ENCODE results near the gene DGCR8. TPM values are rescaled to one million over a fixed set of nuclear protein-coding genes. Genes with fewer than 3 reads are reported as not detected.

The DGCR8 gene
- total RNA-seq, 4 donors from 2014 or later: 13.2 to 56.2 (median 33.5) TPM

DNA sequence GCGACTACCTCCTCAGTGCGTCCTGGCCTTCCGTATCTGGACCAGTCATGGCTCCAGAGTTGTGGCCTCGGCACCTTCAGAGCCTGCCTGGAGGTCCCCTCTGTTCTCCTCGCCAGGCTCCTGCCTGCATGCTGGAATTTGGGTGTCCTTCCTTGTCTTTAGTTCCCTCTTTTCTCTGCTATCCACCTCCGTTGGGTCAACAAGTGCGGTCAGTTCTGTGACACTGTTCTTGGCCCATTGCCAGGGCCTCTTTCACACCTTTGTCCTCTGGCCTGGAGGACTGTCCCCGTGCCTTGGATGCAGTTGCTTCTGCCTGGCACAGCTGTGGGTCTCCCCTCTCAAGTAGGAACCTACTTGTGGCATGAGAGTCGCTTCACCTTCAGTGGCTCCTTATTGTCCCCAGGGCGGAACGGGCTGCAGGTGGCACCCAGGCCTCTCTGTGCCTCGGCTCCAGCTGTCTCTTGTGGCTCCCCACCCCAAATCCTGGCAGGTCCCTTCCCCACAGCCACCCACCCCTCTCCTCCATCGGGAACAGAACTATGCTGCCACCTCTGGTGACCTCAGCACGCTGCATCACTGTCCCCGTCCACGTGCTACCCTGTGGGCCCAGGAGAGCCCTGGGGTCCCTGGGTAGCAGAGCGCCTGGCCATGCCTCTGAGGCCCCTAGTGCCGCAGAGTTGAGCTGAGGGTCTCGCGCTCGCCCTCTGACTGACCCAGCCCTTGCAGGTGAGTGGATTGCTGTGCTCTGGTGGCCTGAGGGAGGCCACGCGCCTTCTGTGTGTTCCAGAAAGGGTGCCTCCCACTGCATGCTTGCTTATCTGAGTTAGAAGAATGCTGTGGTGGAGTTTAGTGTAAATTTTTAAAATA is 4.7 kb downstream of the DGCR8 start:
- Histone ChIP-seq H3K27ac (no peak overlapping the region), H3K4me3 (no peak overlapping the region), H3K9me3 (no peaks in the 10 kb centered on the region), H3K36me3 (no peaks in the 10 kb centered on the region), H3K27me3 (no peaks in the 10 kb centered on the region), H3K4me1 (peaks cover 0 to 32% of the 10 kb centered on the region in 2 donors)
- TF ChIP-seq, protein P1, sequence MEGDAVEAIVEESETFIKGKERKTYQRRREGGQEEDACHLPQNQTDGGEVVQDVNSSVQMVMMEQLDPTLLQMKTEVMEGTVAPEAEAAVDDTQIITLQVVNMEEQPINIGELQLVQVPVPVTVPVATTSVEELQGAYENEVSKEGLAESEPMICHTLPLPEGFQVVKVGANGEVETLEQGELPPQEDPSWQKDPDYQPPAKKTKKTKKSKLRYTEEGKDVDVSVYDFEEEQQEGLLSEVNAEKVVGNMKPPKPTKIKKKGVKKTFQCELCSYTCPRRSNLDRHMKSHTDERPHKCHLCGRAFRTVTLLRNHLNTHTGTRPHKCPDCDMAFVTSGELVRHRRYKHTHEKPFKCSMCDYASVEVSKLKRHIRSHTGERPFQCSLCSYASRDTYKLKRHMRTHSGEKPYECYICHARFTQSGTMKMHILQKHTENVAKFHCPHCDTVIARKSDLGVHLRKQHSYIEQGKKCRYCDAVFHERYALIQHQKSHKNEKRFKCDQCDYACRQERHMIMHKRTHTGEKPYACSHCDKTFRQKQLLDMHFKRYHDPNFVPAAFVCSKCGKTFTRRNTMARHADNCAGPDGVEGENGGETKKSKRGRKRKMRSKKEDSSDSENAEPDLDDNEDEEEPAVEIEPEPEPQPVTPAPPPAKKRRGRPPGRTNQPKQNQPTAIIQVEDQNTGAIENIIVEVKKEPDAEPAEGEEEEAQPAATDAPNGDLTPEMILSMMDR (IDR thresholded peaks at IDR 0.05): no peak
- TF ChIP-seq POLR2A (IDR thresholded peaks at IDR 0.05): no peak
- intact Hi-C loops (cut with DNase I; ENCODE audit: low total_unique reads): no loop called here
- DNase-seq: no peak

DNA sequence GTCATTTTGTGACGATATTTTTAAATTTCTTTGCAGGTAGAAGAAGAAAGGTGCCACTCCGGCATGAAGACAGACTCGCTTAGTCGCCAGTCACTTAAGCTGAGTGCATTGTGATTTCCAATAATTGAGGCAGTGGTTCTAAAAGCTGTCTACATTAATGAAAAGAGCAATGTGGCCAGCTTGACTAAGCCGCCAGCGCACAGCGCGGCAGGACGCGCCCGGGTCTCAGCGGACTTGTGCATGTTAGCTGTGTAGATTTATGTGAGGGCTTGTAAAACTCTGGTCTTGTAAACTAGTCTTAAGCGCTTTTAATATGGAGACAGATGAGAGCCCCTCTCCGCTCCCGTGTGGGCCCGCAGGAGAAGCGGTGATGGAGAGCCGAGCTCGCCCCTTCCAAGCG is 5.6 kb downstream of the DGCR8 start:
- no peaks in the 10 kb centered on the region for H3K9me3 ChIP-seq
- H3K27ac ChIP-seq: no peak overlapping the region
- no peak for DNase-seq
- intact Hi-C loops (cut with DNase I; ENCODE audit: low total_unique reads): no loop called here
- TF ChIP-seq, protein P1 (IDR thresholded peaks at IDR 0.05): no peak
- no peak for TF ChIP-seq POLR2A (IDR thresholded peaks at IDR 0.05)
- H3K27me3 ChIP-seq: no peaks in the 10 kb centered on the region
- H3K36me3 ChIP-seq: no peaks in the 10 kb centered on the region
- no peak overlapping the region for H3K4me3 ChIP-seq
- peaks cover 0 to 32% of the 10 kb centered on the region in 2 donors for H3K4me1 ChIP-seq

DNA sequence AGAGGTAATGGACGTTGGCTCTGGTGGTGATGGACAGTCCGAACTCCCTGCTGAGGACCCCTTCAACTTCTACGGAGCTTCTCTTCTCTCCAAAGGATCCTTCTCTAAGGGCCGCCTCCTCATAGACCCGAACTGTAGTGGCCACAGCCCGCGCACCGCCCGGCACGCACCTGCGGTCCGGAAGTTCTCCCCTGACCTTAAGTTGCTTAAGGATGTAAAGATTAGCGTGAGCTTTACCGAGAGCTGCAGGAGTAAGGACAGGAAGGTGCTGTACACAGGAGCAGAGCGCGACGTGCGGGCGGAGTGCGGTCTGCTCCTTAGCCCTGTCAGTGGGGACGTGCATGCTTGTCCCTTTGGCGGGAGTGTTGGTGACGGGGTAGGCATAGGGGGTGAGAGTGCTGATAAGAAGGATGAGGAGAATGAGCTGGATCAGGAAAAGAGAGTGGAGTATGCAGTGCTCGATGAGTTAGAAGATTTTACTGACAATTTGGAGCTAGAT is 6.1 kb downstream of the DGCR8 start:
- intact Hi-C loops (cut with DNase I; ENCODE audit: low total_unique reads): no loop called here
- Histone ChIP-seq H3K9me3 (no peaks in the 10 kb centered on the region), H3K27me3 (no peaks in the 10 kb centered on the region), H3K4me1 (peaks cover 0 to 31% of the 10 kb centered on the region in 2 donors), H3K27ac (no peak overlapping the region), H3K4me3 (no peak overlapping the region), H3K36me3 (no peaks in the 10 kb centered on the region)
- TF ChIP-seq, protein P1 (IDR thresholded peaks at IDR 0.05): no peak
- TF ChIP-seq POLR2A (IDR thresholded peaks at IDR 0.05): no peak
- no peak for DNase-seq

DNA sequence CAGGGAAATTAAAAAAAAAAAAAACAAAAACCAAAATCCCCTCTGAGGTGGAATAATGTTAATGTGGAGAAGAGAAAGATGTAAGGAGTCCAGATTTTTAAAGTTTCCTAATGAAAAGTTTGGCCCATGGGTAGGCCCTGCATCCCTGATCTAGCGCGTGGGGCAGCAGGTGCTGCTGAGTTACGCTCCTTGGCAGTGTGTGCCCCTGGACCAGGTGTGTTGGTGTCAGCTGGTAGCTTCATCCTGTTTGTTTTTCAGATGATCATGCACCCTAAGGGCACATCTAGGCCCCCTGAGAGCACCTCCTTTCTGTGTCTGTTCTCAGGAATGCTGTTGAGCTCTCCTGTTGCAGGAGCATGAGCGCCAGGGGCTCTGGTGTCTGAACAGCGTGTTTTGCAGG is 6.7 kb downstream of the DGCR8 start:
- Histone ChIP-seq H3K36me3 (no peaks in the 10 kb centered on the region), H3K9me3 (no peaks in the 10 kb centered on the region), H3K4me3 (no peak overlapping the region), H3K27ac (no peak overlapping the region), H3K4me1 (peaks cover 0 to 26% of the 10 kb centered on the region in 2 donors), H3K27me3 (no peaks in the 10 kb centered on the region)
- intact Hi-C loops (cut with DNase I; ENCODE audit: low total_unique reads): no loop called here
- DNase-seq: no peak
- no peak for TF ChIP-seq POLR2A (IDR thresholded peaks at IDR 0.05)
- TF ChIP-seq, protein P1 (IDR thresholded peaks at IDR 0.05): no peak

Measured in uterus (tissue), 4 donors.